ENCODE results near the gene LHPP.
"Not testable (repeated sequence)": the region's sequence is repeated elsewhere in the genome, so short reads cannot be mapped to it uniquely, and the experiment has no call there.

DNA sequence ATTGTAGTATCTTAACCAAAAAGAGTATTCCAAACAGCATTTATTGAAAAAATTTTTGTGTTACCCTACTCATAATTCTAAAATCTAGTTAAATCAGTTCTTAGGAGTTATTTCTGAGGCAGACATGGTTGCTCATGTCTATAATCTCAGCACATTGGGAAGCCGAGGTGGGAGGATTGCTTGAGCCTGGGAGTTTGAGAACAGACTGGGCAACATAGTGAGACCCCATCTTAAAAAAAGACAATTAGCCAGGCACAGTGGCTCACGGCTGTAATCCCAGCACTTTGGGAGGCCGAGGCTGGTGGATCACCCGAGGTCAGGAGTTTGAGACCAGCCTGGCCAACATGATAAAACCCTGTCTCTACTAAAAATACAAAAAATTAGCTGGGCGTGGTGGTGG is 19.9 kb upstream of the LHPP start:
- TF ChIP-seq POLR2AphosphoS5 (IDR thresholded peaks at IDR 0.05; ENCODE audit: borderline replicate concordance, low read depth, low read length); EZH2 (IDR thresholded peaks at IDR 0.05); FOXP2 (optimal IDR thresholded peaks at IDR 0.05; ENCODE audit: control extremely low read depth, extremely low read length, insufficient read depth): not testable (repeated sequence)

Measured in SK-N-MC (cell line).